Retinal pigment epithelial cell (primary cell): Measurements from ENCODE around the gene EXOC6B.

Source experiments
- DNase-seq: peaks from one replicate; pipeline ENCODE4 v3.0.0-alpha.2; 2010; ENCODE audit warnings: low read depth
- H3K4me3 ChIP-seq: 2 replicates; pipeline ENCODE4 v1.5.1; 2011; ENCODE audit warnings: mild to moderate bottlenecking, low read length, control low read depth, moderate library complexity
- TF ChIP-seq, protein P1 (sequence below): conservative IDR thresholded peaks from 2 replicates; pipeline ENCODE4 v1.5.1; 2011; ENCODE audit warnings: low read depth, low read length, control low read depth, inconsistent platforms

EXOC6B gene

DNA sequence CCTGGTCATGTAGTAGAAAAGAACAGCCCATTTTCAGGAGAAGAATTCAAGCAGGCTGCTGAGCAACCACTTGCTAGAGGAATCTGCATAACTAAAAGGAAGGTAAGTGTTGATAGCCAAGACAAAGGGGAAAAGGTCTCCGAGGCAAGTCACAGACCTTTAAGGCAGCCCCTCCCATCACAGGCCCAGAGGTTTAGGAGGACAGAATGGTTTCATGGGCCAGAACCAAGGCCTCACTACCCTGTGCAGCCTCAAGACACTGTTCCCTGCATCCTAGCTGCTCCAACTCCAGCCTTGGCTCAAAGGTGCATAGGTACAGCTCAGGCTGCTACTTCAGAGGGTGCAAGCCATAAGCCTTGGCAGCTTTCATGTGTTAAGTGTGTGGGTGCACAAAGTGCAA is 439.5 kb downstream of the EXOC6B start:
- TF ChIP-seq, protein P1, sequence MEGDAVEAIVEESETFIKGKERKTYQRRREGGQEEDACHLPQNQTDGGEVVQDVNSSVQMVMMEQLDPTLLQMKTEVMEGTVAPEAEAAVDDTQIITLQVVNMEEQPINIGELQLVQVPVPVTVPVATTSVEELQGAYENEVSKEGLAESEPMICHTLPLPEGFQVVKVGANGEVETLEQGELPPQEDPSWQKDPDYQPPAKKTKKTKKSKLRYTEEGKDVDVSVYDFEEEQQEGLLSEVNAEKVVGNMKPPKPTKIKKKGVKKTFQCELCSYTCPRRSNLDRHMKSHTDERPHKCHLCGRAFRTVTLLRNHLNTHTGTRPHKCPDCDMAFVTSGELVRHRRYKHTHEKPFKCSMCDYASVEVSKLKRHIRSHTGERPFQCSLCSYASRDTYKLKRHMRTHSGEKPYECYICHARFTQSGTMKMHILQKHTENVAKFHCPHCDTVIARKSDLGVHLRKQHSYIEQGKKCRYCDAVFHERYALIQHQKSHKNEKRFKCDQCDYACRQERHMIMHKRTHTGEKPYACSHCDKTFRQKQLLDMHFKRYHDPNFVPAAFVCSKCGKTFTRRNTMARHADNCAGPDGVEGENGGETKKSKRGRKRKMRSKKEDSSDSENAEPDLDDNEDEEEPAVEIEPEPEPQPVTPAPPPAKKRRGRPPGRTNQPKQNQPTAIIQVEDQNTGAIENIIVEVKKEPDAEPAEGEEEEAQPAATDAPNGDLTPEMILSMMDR: no peak
- DNase-seq: no peak
- no peak overlapping the region for H3K4me3 ChIP-seq

DNA sequence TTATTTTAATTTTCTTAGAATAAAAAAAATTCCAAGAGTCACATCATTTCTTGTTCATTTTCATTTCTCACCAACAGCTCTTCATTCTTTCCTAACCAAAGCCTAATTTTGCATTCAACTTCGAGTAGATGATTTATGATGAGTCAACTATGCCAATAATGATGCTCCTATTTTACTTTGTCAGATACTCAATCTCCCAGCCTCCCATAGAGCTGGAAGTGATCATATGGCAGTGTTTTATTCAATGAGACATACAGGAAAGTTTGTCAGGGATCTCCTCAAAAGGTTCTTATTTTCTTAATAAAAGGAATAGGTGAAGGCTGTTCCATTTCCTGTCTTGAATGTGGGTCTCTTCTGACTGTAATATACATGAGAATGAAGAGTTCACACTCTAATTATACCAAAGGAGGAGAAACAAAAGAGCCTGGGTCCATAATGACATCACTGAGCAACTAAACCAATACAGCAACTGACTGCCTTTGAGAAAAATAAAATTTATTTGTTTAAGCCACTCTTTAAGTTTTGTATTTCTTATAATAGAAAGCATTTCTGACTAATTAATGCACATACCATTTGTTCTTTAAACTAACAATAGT is 447.0 kb downstream of the EXOC6B start:
- no peak for DNase-seq
- no peak overlapping the region for H3K4me3 ChIP-seq
- TF ChIP-seq, protein P1: no peak

DNA sequence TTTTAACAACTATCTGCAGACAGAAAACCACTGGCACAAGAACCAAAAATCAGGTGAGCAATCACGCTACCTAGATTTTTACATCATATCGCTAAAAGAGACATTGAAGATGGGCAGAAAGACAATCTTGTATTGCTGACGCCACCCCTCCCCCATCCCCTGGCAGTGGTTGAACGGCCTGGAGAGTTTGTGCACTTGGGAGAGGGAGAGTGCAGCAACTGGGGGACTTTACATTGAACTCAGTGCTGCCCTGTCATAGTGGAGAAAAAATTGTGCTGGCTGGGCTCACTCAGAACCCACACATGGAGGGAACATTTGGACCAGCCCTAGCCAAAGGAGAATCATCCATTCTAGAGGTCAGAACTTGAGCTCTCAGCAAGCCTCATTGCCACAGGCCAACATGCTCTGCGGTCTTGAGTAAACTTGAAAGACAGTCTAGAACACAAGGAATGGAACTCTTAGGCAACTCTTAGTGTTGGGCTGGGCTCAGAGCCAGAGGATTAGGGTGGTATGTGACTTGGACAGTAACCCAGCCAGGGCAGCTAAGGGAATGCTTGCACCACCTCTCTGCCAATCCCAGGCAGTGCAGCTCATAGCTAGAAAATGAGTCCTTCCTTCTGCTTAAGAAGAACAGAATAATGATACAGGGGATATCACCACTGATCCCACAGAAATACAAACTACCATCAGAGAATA is 458.2 kb downstream of the EXOC6B start:
- peak; percentile 81 for DNase-seq
- no peak overlapping the region for H3K4me3 ChIP-seq
- TF ChIP-seq, protein P1: peak; percentile 58

GRCh38 chr2:72363406-72363805 is 462.4 kb downstream of the EXOC6B start:
- no peak overlapping the region for H3K4me3 ChIP-seq
- TF ChIP-seq, protein P1: no peak
- DNase-seq: no peak

- DNase-seq: no peak
- TF ChIP-seq, protein P1: no peak
- H3K4me3 ChIP-seq: no peak overlapping the region
These were observed 463.1 kb downstream of the EXOC6B start for GRCh38 chr2:72362733-72363132.

- TF ChIP-seq, protein P1: no peak
- H3K4me3 ChIP-seq: no peak overlapping the region
These were observed 464.3 kb downstream of the EXOC6B start for GRCh38 chr2:72361521-72361920.

DNA sequence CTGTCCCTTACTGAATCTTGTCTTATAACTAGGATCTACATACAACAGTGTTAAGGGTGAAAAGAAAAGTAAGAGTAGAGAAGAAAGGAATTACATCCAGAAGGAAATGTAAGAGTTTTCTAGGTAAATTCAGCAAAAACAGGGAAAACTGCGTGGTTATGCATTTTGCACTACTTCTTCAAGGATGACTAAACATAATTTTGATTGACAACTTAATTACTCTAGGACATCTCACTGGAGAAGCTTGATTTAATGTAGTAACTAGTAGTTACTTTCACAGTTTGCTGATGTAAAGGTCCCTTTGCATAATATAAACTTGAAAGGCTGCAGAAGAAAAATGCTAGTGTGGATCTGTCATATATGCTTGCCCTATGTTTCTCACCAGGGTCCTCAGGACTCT is 464.8 kb downstream of the EXOC6B start:
- no peak overlapping the region for H3K4me3 ChIP-seq
- no peak for DNase-seq
- TF ChIP-seq, protein P1: no peak

More at GRCh38 chr2:72361521-72361920, 464.3 kb downstream of the EXOC6B start:
- DNase-seq: no peak
